HTR-8/SVneo (cell line): ENCODE data around the gene ATRX.
"Not testable (repeated sequence)": the region's sequence is repeated elsewhere in the genome, so short reads cannot be mapped to it uniquely, and the experiment has no call there.

Experiments used
- DNase-seq: peaks from one replicate; pipeline ENCODE4 v3.0.0; 2011; ENCODE audit warnings: low spot score, mixed read lengths; ENCODE audit not compliant: insufficient read length
- FAIRE-seq: peaks from 2 replicates; lab custom pipeline; 2011; peaks lifted over from hg19 to GRCh38; lab: Jason Lieb, UNC

ATRX gene

GRCh38 chrX:77638397-77638796 is 147.6 kb downstream of the ATRX start:
- DNase-seq, result no peak
- FAIRE-seq, result no peak

- FAIRE-seq (no peak), DNase-seq (no peak)
Measured at GRCh38 chrX:77635373-77635772, 150.6 kb downstream of the ATRX start.

- DNase-seq, result no peak
Measured at GRCh38 chrX:77628294-77629025, 157.6 kb downstream of the ATRX start.

GRCh38 chrX:77622672-77623071 is 163.3 kb downstream of the ATRX start:
- FAIRE-seq, result no peak
- no peak for DNase-seq

More at GRCh38 chrX:77628294-77629025, 157.6 kb downstream of the ATRX start:
- FAIRE-seq, result no peak

GRCh38 chrX:77622233-77622632 is 163.8 kb downstream of the ATRX start:
- no peak for FAIRE-seq
- DNase-seq, result no peak

- FAIRE-seq, DNase-seq: not testable (repeated sequence)
Measured at GRCh38 chrX:77621453-77621852, 164.6 kb downstream of the ATRX start.

- no peak for FAIRE-seq
Measured at GRCh38 chrX:77617206-77617605, 168.8 kb downstream of the ATRX start.

GRCh38 chrX:77603635-77604336 is 182.2 kb downstream of the ATRX start:
- no peak for DNase-seq
- FAIRE-seq, result no peak

More at GRCh38 chrX:77617206-77617605, 168.8 kb downstream of the ATRX start:
- DNase-seq, result no peak

GRCh38 chrX:77597511-77597910 is 188.5 kb downstream of the ATRX start:
- FAIRE-seq (no peak), DNase-seq (no peak)

- FAIRE-seq (no peak), DNase-seq (peak; percentile 6)
Measured at GRCh38 chrX:77597090-77597489, 188.9 kb downstream of the ATRX start.

GRCh38 chrX:77595848-77596247 is 190.2 kb downstream of the ATRX start:
- FAIRE-seq (no peak), DNase-seq (no peak)

GRCh38 chrX:77572322-77572721 is 213.7 kb downstream of the ATRX start:
- DNase-seq, result peak; percentile 1
- FAIRE-seq, result no peak

- DNase-seq, result no peak
- no peak for FAIRE-seq
Measured at GRCh38 chrX:77565278-77565677, 220.7 kb downstream of the ATRX start.

GRCh38 chrX:77564823-77565222 is 221.2 kb downstream of the ATRX start:
- DNase-seq (no peak), FAIRE-seq (no peak)

- no peak for DNase-seq
- FAIRE-seq, result no peak
Measured at GRCh38 chrX:77561372-77561771, 224.6 kb downstream of the ATRX start.

- DNase-seq, result no peak
- no peak for FAIRE-seq
Measured at GRCh38 chrX:77556276-77556675, 229.7 kb downstream of the ATRX start.

- FAIRE-seq (no peak), DNase-seq (no peak)
Measured at GRCh38 chrX:77548751-77549150, 237.3 kb downstream of the ATRX start.

- DNase-seq, FAIRE-seq: not testable (repeated sequence)
Measured at GRCh38 chrX:77539778-77540177, 246.2 kb downstream of the ATRX start.

GRCh38 chrX:77531261-77531660 is 254.8 kb downstream of the ATRX start:
- DNase-seq, FAIRE-seq: not testable (repeated sequence)

GRCh38 chrX:77528034-77528433 is 258.0 kb downstream of the ATRX start:
- DNase-seq (no peak), FAIRE-seq (no peak)

- FAIRE-seq (no peak), DNase-seq (no peak)
Measured at GRCh38 chrX:77527233-77528001, 258.6 kb downstream of the ATRX start.
